GM12865 (cell line): ENCODE measurements around the gene STXBP6.
A peak's percentile ranks its signal among the peaks of the same experiment; 100 is the strongest.

Experiments used
- DNase-seq: peaks from one replicate; pipeline ENCODE4 v3.0.0; 2010; ENCODE audit warnings: low read depth
- H3K4me3 ChIP-seq: 2 replicates; pipeline ENCODE4 v1.5.1; 2011; ENCODE audit warnings: mild to moderate bottlenecking, low read depth, low read length, control low read depth
- CTCF ChIP-seq: IDR thresholded peaks from 2 replicates; pipeline ENCODE4 v1.5.1; 2011; ENCODE audit warnings: low read length, control low read depth, low read depth, inconsistent platforms; ENCODE audit not compliant: insufficient read depth; ENCODE audit errors: missing control alignments

STXBP6 gene

GRCh38 chr14:24958271-24958670 lies 91.7 kb downstream of the STXBP6 start:
- H3K4me3 ChIP-seq = no peak overlapping the region
- DNase-seq = no peak
- TF ChIP-seq CTCF = no peak

GRCh38 chr14:24957814-24958213 lies 92.1 kb downstream of the STXBP6 start:
- TF ChIP-seq CTCF = no peak
- DNase-seq = no peak
- H3K4me3 ChIP-seq = no peak overlapping the region

GRCh38 chr14:24956104-24956503 lies 93.8 kb downstream of the STXBP6 start:
- H3K4me3 ChIP-seq = no peak overlapping the region
- TF ChIP-seq CTCF = no peak
- DNase-seq = no peak

- DNase-seq = no peak
- no peak for TF ChIP-seq CTCF
- H3K4me3 ChIP-seq = no peak overlapping the region
Measured at GRCh38 chr14:24954700-24955037, 95.3 kb downstream of the STXBP6 start.

GRCh38 chr14:24954037-24954699 lies 95.8 kb downstream of the STXBP6 start:
- DNase-seq = peak; percentile 11
- TF ChIP-seq CTCF = no peak

GRCh38 chr14:24952851-24953666 lies 96.9 kb downstream of the STXBP6 start:
- H3K4me3 ChIP-seq = no peak overlapping the region
- no peak for DNase-seq
- TF ChIP-seq CTCF = no peak

More at GRCh38 chr14:24954037-24954699, 95.8 kb downstream of the STXBP6 start:
- H3K4me3 ChIP-seq = no peak overlapping the region

GRCh38 chr14:24948261-24948847 lies 101.6 kb downstream of the STXBP6 start:
- no peak for DNase-seq
- H3K4me3 ChIP-seq = no peak overlapping the region
- no peak for TF ChIP-seq CTCF
